Measurements from ENCODE around the gene TADA2B.

DNA sequence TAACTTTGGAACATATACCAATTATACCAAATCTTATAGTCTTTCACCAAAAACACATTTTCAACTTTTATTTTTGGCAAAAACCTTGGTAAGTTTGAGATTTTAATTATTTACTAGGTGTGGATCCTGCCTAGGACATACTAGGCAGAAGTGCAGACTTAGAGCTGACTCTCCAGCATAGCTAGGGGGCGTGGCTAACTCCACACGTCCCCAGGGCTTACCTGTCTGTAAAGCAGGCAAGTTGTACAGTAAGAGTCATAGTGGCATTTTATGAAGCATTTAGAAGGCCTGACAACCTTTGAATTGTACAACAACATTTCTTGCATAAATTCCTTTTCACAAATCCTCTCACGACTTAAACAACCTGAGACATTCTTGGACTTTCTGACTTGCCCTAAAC lies 43.9 kb downstream of the TADA2B start:
- TF ChIP-seq CTCF (conservative IDR thresholded peaks at IDR 0.05; ENCODE audit: low read length) (no peak), EZH2phosphoT487 (IDR thresholded peaks at IDR 0.05; ENCODE audit: borderline replicate concordance) (no peak)

Measured in Loucy (cell line).